Fibroblast of skin of back (primary cell): Measurements from ENCODE around the gene TKFC.
"Not testable (repeated sequence)": the region's sequence is repeated elsewhere in the genome, so short reads cannot be mapped to it uniquely, and the experiment has no call there.

ENCODE experiments used
- DNase-seq: peaks from one replicate; pipeline ENCODE4 v3.0.0-alpha.2; 2013

The TKFC gene

DNA sequence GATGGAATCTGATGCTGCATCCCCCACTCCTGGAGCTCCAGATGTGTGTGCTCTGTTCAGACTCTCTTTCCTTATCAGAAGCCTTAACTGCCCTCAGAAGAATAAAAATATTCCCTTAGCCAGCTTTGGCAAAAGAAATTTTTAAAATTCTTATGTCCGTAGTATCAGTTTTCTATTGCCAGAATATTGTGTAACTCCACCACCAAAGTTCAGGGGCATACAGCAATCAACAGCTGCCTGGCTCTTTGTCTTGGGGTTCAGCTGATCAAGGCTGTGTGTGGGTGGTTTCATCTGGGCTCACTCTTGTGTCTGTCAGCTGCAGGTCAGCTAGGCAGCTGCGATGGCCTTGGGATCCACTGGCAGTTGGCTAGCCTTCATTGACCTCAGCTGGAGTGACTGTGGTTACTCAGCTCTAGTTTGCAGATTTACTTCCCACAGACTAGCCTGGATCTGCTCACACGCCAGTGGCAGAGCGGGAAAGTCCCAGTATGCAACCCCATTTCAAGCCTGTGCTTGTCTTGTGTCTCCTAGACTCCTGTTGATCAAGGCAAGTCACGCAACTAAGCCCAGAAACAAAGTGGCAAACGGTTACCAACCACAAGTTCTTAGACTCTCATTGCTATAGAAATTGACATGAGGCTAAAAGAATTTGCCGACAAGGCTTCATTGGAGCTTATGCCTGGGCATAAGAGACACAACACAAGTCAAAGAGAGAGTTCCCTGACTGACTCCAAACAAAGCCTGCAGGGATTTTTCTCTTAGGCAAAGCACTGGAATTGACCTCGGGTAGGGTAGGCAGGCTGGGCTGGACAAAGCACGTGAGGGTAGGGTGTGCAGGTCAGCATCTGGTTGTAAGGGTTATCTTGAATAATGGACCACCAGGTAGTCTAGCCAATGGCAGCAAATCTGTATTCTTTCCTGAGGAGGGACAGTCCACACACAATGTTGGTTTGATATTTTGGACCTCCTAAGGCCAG lies 36.6 kb downstream of the TKFC start:
- DNase-seq, result no peak

GRCh38 chr11:61370349-61371005 lies 37.4 kb downstream of the TKFC start:
- DNase-seq, result no peak

GRCh38 chr11:61372659-61373420 lies 39.8 kb downstream of the TKFC start:
- DNase-seq, result no peak

DNA sequence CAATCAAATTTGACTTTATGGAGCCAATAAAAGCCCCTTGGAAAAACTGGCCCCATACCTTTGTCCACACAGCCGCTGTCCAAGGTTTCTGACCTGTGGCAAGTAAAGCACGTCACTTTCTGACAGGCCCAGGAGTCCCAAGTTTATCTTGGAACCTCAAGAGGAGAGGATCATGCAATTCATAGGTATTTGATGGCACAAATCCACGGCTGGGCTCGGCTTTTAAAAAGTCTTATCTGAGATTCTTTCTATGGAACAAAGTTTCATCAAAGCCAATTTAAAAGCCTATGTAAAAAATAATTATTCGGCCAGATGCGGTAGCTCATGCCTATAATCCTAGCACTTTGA lies 42.7 kb downstream of the TKFC start:
- DNase-seq, result no peak

- DNase-seq, result peak; percentile 20
Observed at GRCh38 chr11:61377461-61378160, 44.6 kb downstream of the TKFC start.

DNA sequence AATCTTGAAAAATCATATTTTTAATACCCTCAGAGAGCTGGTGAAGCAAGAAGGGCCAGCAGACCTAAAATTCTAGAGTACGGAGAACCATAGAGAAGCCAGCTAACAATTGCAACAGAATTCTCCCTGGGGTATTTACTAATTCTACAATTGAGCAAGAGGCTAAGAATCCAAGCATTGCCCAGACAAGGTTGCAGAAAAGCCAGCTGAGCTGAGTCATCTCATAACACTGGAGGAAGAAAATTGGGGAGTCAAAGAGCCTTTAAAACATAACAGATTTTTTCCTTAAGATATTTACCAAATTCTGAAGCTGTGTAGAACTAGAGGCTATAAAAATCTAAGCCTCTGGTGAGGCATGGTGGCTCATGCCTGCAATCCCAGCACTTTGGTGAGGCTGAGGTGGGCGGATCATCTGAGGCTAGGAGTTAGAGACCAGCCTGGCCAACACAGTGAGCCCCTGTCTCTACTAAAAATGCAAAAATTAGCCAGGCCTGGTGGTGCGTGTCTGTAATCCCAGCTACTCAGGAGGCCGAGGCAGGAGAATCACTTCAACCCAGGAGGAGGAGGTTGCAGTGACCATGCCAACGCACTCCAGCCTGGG lies 45.8 kb downstream of the TKFC start:
- peak; percentile 95 for DNase-seq

- no peak for DNase-seq
Observed at GRCh38 chr11:61380884-61381283, 47.9 kb downstream of the TKFC start.

DNA sequence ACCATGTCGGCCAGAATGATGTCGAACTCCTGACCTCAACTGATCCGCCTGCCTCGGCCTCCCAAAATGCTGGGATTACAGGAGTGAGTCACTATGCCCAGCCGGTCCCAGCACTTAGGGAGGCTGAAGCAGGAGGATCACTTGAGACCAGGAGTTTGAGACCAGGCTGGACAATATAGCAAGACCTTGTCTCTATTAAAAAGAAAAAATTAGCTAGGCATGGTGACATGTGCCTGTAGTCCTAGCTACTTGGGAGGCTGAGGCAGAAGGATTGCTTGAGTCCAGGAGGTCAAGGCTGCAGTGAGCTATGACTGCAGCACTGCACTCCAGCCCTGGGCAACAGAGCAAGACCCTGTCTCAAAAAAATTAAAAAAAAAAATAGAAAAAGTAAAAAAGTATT lies 50.8 kb downstream of the TKFC start:
- DNase-seq, result not testable (repeated sequence)

DNA sequence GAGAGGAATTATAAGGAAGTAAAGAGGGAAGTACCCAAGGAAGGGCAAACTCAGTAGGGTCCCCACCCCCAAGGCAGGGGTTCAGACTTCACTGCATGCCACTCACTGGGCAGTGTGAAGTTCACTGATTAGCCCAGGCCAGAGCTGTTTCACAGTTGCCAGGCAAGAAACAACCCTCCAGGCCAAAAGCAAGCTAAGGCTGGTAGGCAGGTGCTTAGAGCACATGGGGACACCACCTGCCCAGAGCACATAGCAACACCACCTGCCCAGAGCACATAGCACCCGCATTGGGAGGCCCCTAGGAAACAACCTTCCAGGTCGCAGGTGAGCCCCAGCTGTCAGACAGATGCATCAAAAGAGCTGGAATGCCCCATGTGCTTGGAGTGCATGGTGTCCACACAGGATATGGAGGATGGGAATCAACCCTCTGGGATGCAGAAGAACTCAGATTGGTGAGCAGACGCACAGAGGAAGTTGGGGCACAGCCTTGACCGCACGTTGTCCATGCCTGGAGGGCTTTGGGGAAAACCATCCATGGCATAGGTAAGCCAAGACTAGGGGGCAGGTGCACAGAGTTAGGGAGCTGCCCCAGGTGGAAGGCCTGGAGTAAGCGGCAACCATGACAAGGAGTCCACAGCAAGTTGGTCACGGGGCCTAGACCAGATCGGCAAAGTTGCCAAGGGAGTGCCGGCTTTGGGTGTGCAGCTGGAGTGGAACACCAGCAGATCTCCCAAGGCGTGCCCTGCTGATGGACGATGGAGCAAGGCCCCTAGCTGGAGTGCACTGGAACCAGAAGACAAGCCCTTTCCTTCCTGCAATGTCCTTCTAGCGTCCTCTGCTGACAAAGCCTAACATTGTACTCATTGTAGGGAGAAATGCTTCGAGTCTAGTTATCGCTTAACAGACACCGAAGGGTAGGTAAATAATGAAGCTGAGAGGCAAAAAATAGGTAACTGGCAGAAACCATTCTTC lies 51.5 kb downstream of the TKFC start:
- DNase-seq, result peak; percentile 17

GRCh38 chr11:61390161-61390560 lies 57.1 kb downstream of the TKFC start:
- DNase-seq, result no peak

GRCh38 chr11:61392981-61393595 lies 60.1 kb downstream of the TKFC start:
- peak; percentile 35 for DNase-seq
